ENCODE results near the gene SLF2. TPM values are rescaled to one million over a fixed set of nuclear protein-coding genes. Genes with fewer than 3 reads are reported as not detected.
A peak's percentile ranks its signal among the peaks of the same experiment; 100 is the strongest.
"Not testable (repeated sequence)": the region's sequence is repeated elsewhere in the genome, so short reads cannot be mapped to it uniquely, and the experiment has no call there.

Gene SLF2
- polyA plus RNA-seq, 1 donor, result 98.3 TPM

GRCh38 chr10:100962351-100963080, 49.8 kb downstream of the SLF2 start:
- DNase-seq, result no peak

- DNase-seq, result no peak
Observed at GRCh38 chr10:100963826-100964225, 51.1 kb downstream of the SLF2 start.

GRCh38 chr10:100965820-100966219, 53.1 kb downstream of the SLF2 start:
- no peak for DNase-seq

GRCh38 chr10:100966887-100967286, 54.1 kb downstream of the SLF2 start:
- no peak for DNase-seq

GRCh38 chr10:100967332-100967731, 54.6 kb downstream of the SLF2 start:
- no peak for DNase-seq

GRCh38 chr10:100968062-100968736, 55.4 kb downstream of the SLF2 start:
- no peak for DNase-seq

- no peak for DNase-seq
Observed at GRCh38 chr10:100968863-100969186, 56.1 kb downstream of the SLF2 start.

- peak; percentile 38 for DNase-seq
Observed at GRCh38 chr10:100969187-100970075, 56.7 kb downstream of the SLF2 start, which contains the start of gene SEMA4G. SEMA4G (plus strand) TSS chr10:100969504; CDS start chr10:100972913, 3,409 bp downstream.

GRCh38 chr10:100970076-100970913, 57.5 kb downstream of the SLF2 start:
- DNase-seq, result no peak

- no peak for DNase-seq
Observed at GRCh38 chr10:100970914-100971811, 58.4 kb downstream of the SLF2 start.

GRCh38 chr10:100972115-100972903, 59.5 kb downstream of the SLF2 start:
- DNase-seq, result no peak

- DNase-seq, result no peak
Observed at GRCh38 chr10:100972904-100973535, 60.3 kb downstream of the SLF2 start.

- DNase-seq, result not testable (repeated sequence)
Observed at GRCh38 chr10:100975397-100975796, 62.6 kb downstream of the SLF2 start.

- DNase-seq, result no peak
Observed at GRCh38 chr10:100976906-100977305, 64.1 kb downstream of the SLF2 start.

GRCh38 chr10:100977436-100977835, 64.7 kb downstream of the SLF2 start:
- no peak for DNase-seq

- no peak for DNase-seq
Observed at GRCh38 chr10:100978121-100978900, 65.5 kb downstream of the SLF2 start.

- DNase-seq, result no peak
Observed at GRCh38 chr10:100978901-100979195, 66.1 kb downstream of the SLF2 start.

- no peak for DNase-seq
Observed at GRCh38 chr10:100979791-100980272, 67.1 kb downstream of the SLF2 start.

- DNase-seq, result no peak
Observed at GRCh38 chr10:100980311-100980710, 67.5 kb downstream of the SLF2 start.

All from hindlimb muscle (tissue), 1 donor.